Measurements from ENCODE around the gene TAF1B.

DNA sequence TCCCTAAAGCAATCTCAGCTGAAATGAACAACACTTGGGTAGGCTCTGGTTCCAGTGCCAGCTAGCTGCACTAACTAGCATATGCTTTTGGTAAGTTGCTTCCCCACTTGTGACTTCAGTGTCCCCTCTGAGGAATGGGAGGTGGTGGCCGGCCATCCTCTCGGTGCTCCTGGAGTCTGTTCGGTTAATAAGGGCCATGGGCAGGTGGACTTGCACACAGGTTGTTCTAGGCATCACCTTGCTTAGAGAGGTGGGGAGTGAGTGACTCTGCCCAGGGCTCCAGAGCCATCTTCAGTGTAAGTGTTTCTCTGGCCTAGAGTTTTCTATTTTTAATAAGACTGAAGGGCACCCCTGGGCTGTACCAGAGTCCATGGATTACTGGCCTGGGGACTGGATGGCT, 18.8 kb upstream of the TAF1B start:
- TF ChIP-seq POLR2A (IDR thresholded peaks at IDR 0.05) (no peak), CTCF (IDR thresholded peaks at IDR 0.05) (no peak)

Data from prostate gland (tissue), 2 donors.